GM12878 (cell line): ENCODE measurements around the gene HK1. TPM values are rescaled to one million over a fixed set of nuclear protein-coding genes. Genes with fewer than 3 reads are reported as not detected.

Source experiments
- ATAC-seq: fragments of 200-7000 bp; cut with Tn5 transposase; 3 replicates; pipeline ENCODE4 v1.9.1; 2020; ENCODE audit warnings: mild to moderate bottlenecking, moderate library complexity
- BruUV-seq: library from RNA; stranded (reverse); fragments of 400-500 nt; replicated peaks from 2 replicates; lab custom pipeline; 2021; lab: Mats Ljungman, UMichigan
- CTCF ChIA-PET: fragments of 300-600 bp; sonication (Branson Sonifier 250); formaldehyde crosslinking; extraction: SDS; loops from one replicate; lab custom pipeline; 2021; ENCODE audit warnings: inconsistent platforms; lab: Yijun Ruan, JAX
- POLR2A ChIA-PET: fragments of 350-600 bp; formaldehyde crosslinking; extraction: SDS; loops from one replicate; lab custom pipeline; 2021; ENCODE audit warnings: inconsistent platforms; lab: Charles Lee
- RAD21 ChIA-PET: fragments of 300-600 bp; sonication (Branson Sonifier 250); formaldehyde crosslinking; loops from one replicate; lab custom pipeline; 2023; ENCODE audit warnings: antibody characterized with exemption; ENCODE audit not compliant: unreplicated experiment; lab: Charles Lee
- SMC1A ChIA-PET: fragments of 300-600 bp; sonication (Branson Sonifier 250); formaldehyde crosslinking; loops from one replicate; lab custom pipeline; 2023; ENCODE audit not compliant: unreplicated experiment, uncharacterized antibody; lab: Charles Lee
- DNase-seq: peaks from one replicate; pipeline ENCODE4 v3.0.0-alpha.2; 2011; ENCODE audit warnings: low read depth, low spot score
- FAIRE-seq: peaks from 3 replicates; lab custom pipeline; 2011; peaks lifted over from hg19 to GRCh38; lab: Jason Lieb, UNC
- H2AFZ ChIP-seq: 2 replicates; pipeline ENCODE4 v1.6.0; 2011; ENCODE audit warnings: low read depth, low read length, control low read depth; ENCODE audit not compliant: control insufficient read depth
- H3K27ac ChIP-seq: 2 replicates; pipeline ENCODE4 v1.5.1; 2011; ENCODE audit warnings: control low read depth; ENCODE audit not compliant: control insufficient read depth, insufficient read depth
- H3K27me3 ChIP-seq, 2 experiments: replicated peaks in 1 of 2; 2 replicates each; pipeline versions ENCODE4 v1.6.0 to v1.6.1; 2011; ENCODE audit warnings: low read length in 1 of 2; ENCODE audit not compliant: control insufficient read depth in 2 of 2, insufficient read depth in 2 of 2
- H3K36me3 ChIP-seq, 2 experiments: 2 replicates each; pipeline ENCODE4 v1.5.1; 2011; ENCODE audit warnings: low read length in 1 of 2; ENCODE audit not compliant: control insufficient read depth in 2 of 2, insufficient read depth in 2 of 2
- H3K4me1 ChIP-seq: 2 replicates; pipeline ENCODE4 v1.6.1; 2011; ENCODE audit warnings: mild to moderate bottlenecking, low read length, moderate library complexity, mixed read lengths; ENCODE audit not compliant: control insufficient read depth, insufficient read depth
- H3K4me2 ChIP-seq: 2 replicates; pipeline ENCODE4 v1.6.0; 2011; ENCODE audit warnings: control low read depth; ENCODE audit not compliant: control insufficient read depth, insufficient read depth
- H3K4me3 ChIP-seq: fragments of 200-600 bp; sonication (generic); 2 replicates; pipeline ENCODE4 v1.5.1; 2016
- H3K79me2 ChIP-seq: 2 replicates; pipeline ENCODE4 v1.6.0; 2011; ENCODE audit warnings: low read length; ENCODE audit not compliant: control insufficient read depth, insufficient read depth
- H3K9ac ChIP-seq: 2 replicates; pipeline ENCODE4 v1.8.0; 2011; ENCODE audit warnings: low read length, control low read depth, mixed read lengths; ENCODE audit not compliant: control insufficient read depth, insufficient read depth
- H3K9me3 ChIP-seq: replicated peaks from 3 replicates; pipeline ENCODE4 v1.5.1; 2011; ENCODE audit warnings: mild to moderate bottlenecking, low read length; ENCODE audit not compliant: control insufficient read depth, insufficient read depth
- H4K20me1 ChIP-seq: 2 replicates; pipeline ENCODE4 v1.6.0; 2011; ENCODE audit not compliant: control insufficient read depth, insufficient read depth
- BACH1 ChIP-seq: fragments of 450-650 bp; IDR thresholded peaks from 2 replicates; pipeline ENCODE4 v1.6.1; 2017; ENCODE audit warnings: mild to moderate bottlenecking, borderline replicate concordance
- E2F8 ChIP-seq: fragments of 450-650 bp; IDR thresholded peaks from 2 replicates; pipeline ENCODE4 v1.6.1; 2018; ENCODE audit warnings: mild to moderate bottlenecking, low read depth, moderate library complexity; ENCODE audit not compliant: partially characterized antibody
- EGR1 ChIP-seq, 2 experiments: IDR thresholded peaks; 1 replicate in 1 of 2; 2 replicates in 1 of 2; pipeline ENCODE4 v1.6.1; 2011 to 2012; ENCODE audit warnings: low read depth in 2 of 2, low read length in 2 of 2, borderline replicate concordance in 1 of 2, mild to moderate bottlenecking in 1 of 2, moderate library complexity in 1 of 2
- ESRRA ChIP-seq: IDR thresholded peaks from 2 replicates; pipeline ENCODE4 v1.6.1; 2012; ENCODE audit warnings: mild to moderate bottlenecking, low read length, improper control_type of control experiment
- ETV6 ChIP-seq, 2 experiments: fragments of 450-650 bp in 1 of 2; IDR thresholded peaks in 1 of 2; conservative IDR thresholded peaks in 1 of 2; 2 replicates each; pipeline ENCODE4 v1.6.1; 2014; ENCODE audit warnings: antibody characterized with exemption in 1 of 2, borderline replicate concordance in 1 of 2, low read depth in 1 of 2, mild to moderate bottlenecking in 1 of 2, moderate library complexity in 1 of 2
- FOXM1 ChIP-seq: IDR thresholded peaks from 2 replicates; pipeline ENCODE4 v1.6.1; 2012; ENCODE audit warnings: low read depth, mild to moderate bottlenecking, inconsistent platforms, low read length, moderate library complexity
- PAX8 ChIP-seq: fragments of 450-650 bp; IDR thresholded peaks from 2 replicates; pipeline ENCODE4 v1.6.1; 2017; ENCODE audit warnings: mild to moderate bottlenecking, moderate library complexity
- PBX3 ChIP-seq: IDR thresholded peaks from 2 replicates; pipeline ENCODE4 v1.6.1; 2011; ENCODE audit warnings: mild to moderate bottlenecking, low read depth, low read length, moderate library complexity; ENCODE audit not compliant: insufficient replicate concordance
- POU2F2 ChIP-seq: IDR thresholded peaks from 3 replicates; pipeline ENCODE4 v1.6.1; 2011; ENCODE audit warnings: low read depth, mild to moderate bottlenecking, low read length, borderline replicate concordance
- PRDM15 ChIP-seq: fragments of 450-650 bp; formaldehyde crosslinking; IDR thresholded peaks from 2 replicates; pipeline ENCODE4 v1.4.0; 2020; ENCODE audit warnings: mild to moderate bottlenecking, moderate library complexity
- REST ChIP-seq: IDR thresholded peaks from 2 replicates; pipeline ENCODE4 v1.6.1; 2012; ENCODE audit warnings: mild to moderate bottlenecking, low read depth, low read length
- RUNX3 ChIP-seq: IDR thresholded peaks from 2 replicates; pipeline ENCODE4 v1.6.1; 2012; ENCODE audit warnings: low read length, inconsistent platforms
- WGBS: methylation state at CpG from one replicate; pipeline ENCODE4 v1.1.6; 2016; ENCODE audit warnings: low lambda C conversion rate; ENCODE audit not compliant: insufficient replicate concordance, insufficient coverage; ENCODE audit errors: missing lambda C conversion rate; 5-methylcytosine and 5-hydroxymethylcytosine counted together
- in situ Hi-C: fragments of 300-500 bp; cut with MboI; formaldehyde crosslinking; loops from 9 replicates; pipeline ENCODE4 v1.14.3; 2018; ENCODE audit warnings: mixed read lengths
- intact Hi-C: fragments of 100-400 bp; cut with micrococcal nuclease; formaldehyde crosslinking; loops from one replicate; pipeline ENCODE4 v1.14.2; 2022; ENCODE audit not compliant: unreplicated experiment
- polyA plus RNA-seq, 11 experiments: library from polyadenylated mRNA; depleted of rRNA in 4 of 11; unstranded in 6 of 11; stranded (reverse) in 5 of 11; fragments of >200 nt; fragmentation: Nextera tagmentation in 4 of 11; fragmentation: Illumina TruSeq in 1 of 11; extraction: Ambion mirVana in 4 of 11; extraction: Trizol in 1 of 11; gene quantifications; 1 replicate in 1 of 11; 2 replicates in 10 of 11; pipeline versions ENCODE4 v1.2.1 to v1.2.3, GENCODE V29; 2011 to 2016; ENCODE audit warnings: inconsistent platforms in 2 of 11, missing spikeins in 2 of 11, low read depth in 1 of 11
- total RNA-seq, 4 experiments: library from RNA; depleted of rRNA in 3 of 4; stranded (reverse); fragments of >200 nt in 3 of 4; fragmentation: Illumina TruSeq in 1 of 4; extraction: Trizol in 1 of 4; gene quantifications; 2 replicates each; pipeline versions ENCODE4 v1.2.1 to v1.2.3, GENCODE V29; 2013 to 2021

Gene HK1
- total and polyA plus RNA-seq, 10 of the 15 experiments (the other 5 are each of a cell fraction or from before 2014, with no cell fraction given): 3.4 to 77.3 (median 46.6) TPM

DNA sequence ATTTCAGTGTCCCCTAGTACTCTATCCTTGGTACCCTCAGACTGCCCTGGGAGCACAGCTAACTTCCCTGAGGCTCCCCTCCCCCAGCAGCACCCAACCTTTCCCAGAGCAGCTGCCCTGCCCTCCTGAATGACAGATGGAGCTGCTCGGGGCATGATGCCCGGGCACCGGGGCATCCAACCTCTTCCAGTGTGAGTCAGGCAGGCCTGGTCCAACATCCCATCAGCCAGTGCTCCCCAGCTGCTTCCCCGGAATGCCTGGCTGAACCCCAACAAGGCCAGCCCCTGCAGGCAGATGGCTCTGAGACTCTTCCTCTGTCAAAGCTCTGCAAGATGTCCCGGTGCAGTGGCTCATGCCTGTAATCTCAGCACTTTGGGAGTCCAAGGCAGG, 161.0 kb downstream of the HK1 start:
- SMC1A ChIA-PET: no interaction called here
- H3K9me3 ChIP-seq: no peaks in the 10 kb centered on the region; the same call in 2 of the 3 replicates
- in situ Hi-C loops: no loop called here
- no peaks in the 10 kb centered on the region for H3K4me1 ChIP-seq
- no peaks in the 10 kb centered on the region; a peak in 2 of 4 replicates for H3K27me3 ChIP-seq
- H3K4me2 ChIP-seq: no peak overlapping the region
- no peak for FAIRE-seq
- intact Hi-C loops: no loop called here
- no peaks in the 10 kb centered on the region for H3K36me3 ChIP-seq
- no peaks in the 10 kb centered on the region for H4K20me1 ChIP-seq
- POLR2A ChIA-PET: no interaction called here
- H3K4me3 ChIP-seq: no peak overlapping the region
- ATAC-seq: no peak
- RAD21 ChIA-PET: no interaction called here
- CTCF ChIA-PET: interaction anchor here (0.8 to 1.5 kb wide), 2 partner anchors 9 to 11 kb away, joined by 3 read pairs; partner anchors contain the start of gene TSPAN15
- no peak overlapping the region for H3K27ac ChIP-seq
- no peaks in the 10 kb centered on the region for H3K79me2 ChIP-seq
- no peak overlapping the region for H3K9ac ChIP-seq
- BruUV-seq: no TSS peak
- DNase-seq: no peak
- no peak overlapping the region for H2AFZ ChIP-seq
- 31% methylated on average over 5 of the region's 5 CpGs for WGBS
- TF ChIP-seq EGR1 (IDR thresholded peaks at IDR 0.05; ENCODE audit: borderline replicate concordance in 1 of 2, low read depth in 2 of 2, low read length in 2 of 2) (no peak), REST (no peak), PRDM15 (CRISPR knock-in tag) (no peak), E2F8 (no peak), ESRRA (no peak), ETV6 (conservative IDR thresholded peaks at IDR 0.05 in 1 of 2, IDR thresholded peaks at IDR 0.05 in 1 of 2; ENCODE audit: borderline replicate concordance in 1 of 2, low read depth in 1 of 2) (no peak), PAX8 (no peak), PBX3 (no peak), FOXM1 (no peak), RUNX3 (no peak), BACH1 (no peak), POU2F2 (no peak)
